ENCODE measurements around the gene PON3. TPM values are rescaled to one million over a fixed set of nuclear protein-coding genes. Genes with fewer than 3 reads are reported as not detected.

Gene PON3
- total and polyA plus RNA-seq, 11 donors: 0.21 to 1.8 (median 0.70) TPM

- no peak for ATAC-seq
- H3K27ac ChIP-seq: no peak overlapping the region
- intact Hi-C loops (cut with DNase I): no loop called here
- TF ChIP-seq CTCF (IDR thresholded peaks at IDR 0.05): no peak
- TF ChIP-seq POLR2A (IDR thresholded peaks at IDR 0.05): no peak
- no peaks in the 10 kb centered on the region for H3K36me3 ChIP-seq
- no peaks in the 10 kb centered on the region for H3K9me3 ChIP-seq
- H3K4me3 ChIP-seq: no peak overlapping the region
- 82 to 88% (median 85%) methylated on average over 3 of the region's 3 CpGs for WGBS, 4 donors
- H3K27me3 ChIP-seq: no peaks in the 10 kb centered on the region
- DNase-seq: no peak
- no peaks in the 10 kb centered on the region for H3K4me1 ChIP-seq
These were observed 54.1 kb downstream of the PON3 start for GRCh38 chr7:95342029-95342428.

GRCh38 chr7:95340491-95340890 lies 55.7 kb downstream of the PON3 start:
- no peaks in the 10 kb centered on the region for H3K9me3 ChIP-seq
- DNase-seq: no peak
- H3K27me3 ChIP-seq: no peaks in the 10 kb centered on the region
- ATAC-seq: no peak
- H3K27ac ChIP-seq: no peak overlapping the region
- H3K4me1 ChIP-seq: no peaks in the 10 kb centered on the region
- WGBS, 4 donors: 81 to 95% (median 91%) methylated on average over 2 of the region's 2 CpGs
- no peaks in the 10 kb centered on the region for H3K36me3 ChIP-seq
- TF ChIP-seq CTCF (IDR thresholded peaks at IDR 0.05) (no peak), POLR2A (IDR thresholded peaks at IDR 0.05) (no peak)
- H3K4me3 ChIP-seq: no peak overlapping the region
- intact Hi-C loops (cut with DNase I): no loop called here

DNA sequence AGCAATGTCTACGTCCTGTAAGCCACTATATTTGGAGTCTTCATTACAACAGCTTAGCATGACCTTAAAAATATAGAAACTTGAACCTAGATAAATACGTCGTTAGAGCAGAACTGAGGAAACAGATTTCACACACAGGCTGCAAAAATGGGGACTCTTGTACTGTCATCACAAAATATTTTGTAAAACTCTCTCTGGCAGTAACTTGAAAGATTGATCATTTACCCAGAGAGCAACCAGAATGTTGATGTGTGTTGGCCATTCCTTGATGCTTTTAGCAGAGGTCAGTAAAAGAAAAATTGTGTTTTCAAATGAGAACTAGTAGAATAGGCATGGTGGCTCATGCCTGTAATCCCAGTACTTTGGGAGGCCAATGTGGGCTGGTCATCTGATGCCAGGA lies 57.3 kb downstream of the PON3 start:
- DNase-seq (no peak), ATAC-seq (no peak)
- Histone ChIP-seq H3K9me3 (peaks cover 0 to under 1% (median 0%) of the 10 kb centered on the region in 12 donors), H3K4me1 (no peaks in the 10 kb centered on the region), H3K27ac (no peak overlapping the region), H3K27me3 (no peaks in the 10 kb centered on the region), H3K36me3 (no peaks in the 10 kb centered on the region), H3K4me3 (no peak overlapping the region)
- 70 to 79% (median 76%) methylated on average over 3 of the region's 3 CpGs for WGBS, 4 donors
- TF ChIP-seq CTCF (IDR thresholded peaks at IDR 0.05) (no peak), POLR2A (IDR thresholded peaks at IDR 0.05) (no peak)
- intact Hi-C loops (cut with DNase I): no loop called here

- ATAC-seq (no peak), DNase-seq (no peak)
- Histone ChIP-seq H3K9me3 (peaks cover 0 to 4% (median 0%) of the 10 kb centered on the region in 12 donors), H3K27ac (no peak overlapping the region), H3K4me1 (peaks cover 0 to 5% (median 0%) of the 10 kb centered on the region in 12 donors), H3K36me3 (no peaks in the 10 kb centered on the region), H3K4me3 (no peak overlapping the region), H3K27me3 (no peaks in the 10 kb centered on the region)
- intact Hi-C loops (cut with DNase I): no loop called here
- TF ChIP-seq CTCF (IDR thresholded peaks at IDR 0.05) (no peak), POLR2A (IDR thresholded peaks at IDR 0.05) (no peak)
These were observed 61.1 kb downstream of the PON3 start for GRCh38 chr7:95335093-95335492.
